ENCODE data around the gene ACOX2.

GRCh38 chr3:58540176-58540858, 3.3 kb upstream of the ACOX2 start:
- TF ChIP-seq CTCF (IDR thresholded peaks at IDR 0.05) (no peak), POLR2A (IDR thresholded peaks at IDR 0.05) (no peak)

All from body of pancreas (tissue), 4 donors.